Femur (tissue), 1 donor: Measurements from ENCODE around the gene NCKAP5.

Experiments
- DNase-seq: peaks from one replicate; pipeline ENCODE4 v3.0.0-alpha.2; 2017

The NCKAP5 gene

DNA sequence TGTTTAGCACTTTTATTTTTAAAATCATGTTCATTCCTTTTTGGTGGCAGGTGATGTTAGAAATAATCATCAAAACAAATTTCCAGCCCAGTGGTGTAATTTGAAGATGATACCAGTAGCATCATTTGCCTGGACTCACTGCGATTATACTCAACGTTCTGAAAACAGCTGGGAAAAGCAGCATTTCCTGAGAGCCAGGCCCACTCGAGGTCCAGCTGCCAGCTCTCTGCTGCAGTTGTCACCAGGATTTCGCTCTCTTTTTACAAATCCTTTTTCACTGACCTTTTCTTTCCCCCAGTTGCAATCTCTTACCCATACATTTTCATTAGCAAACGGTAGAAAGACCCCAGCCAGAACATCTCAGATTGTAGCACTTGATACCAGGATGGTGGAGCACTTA lies 787.6 kb downstream of the NCKAP5 start:
- peak; percentile 35 for DNase-seq

DNA sequence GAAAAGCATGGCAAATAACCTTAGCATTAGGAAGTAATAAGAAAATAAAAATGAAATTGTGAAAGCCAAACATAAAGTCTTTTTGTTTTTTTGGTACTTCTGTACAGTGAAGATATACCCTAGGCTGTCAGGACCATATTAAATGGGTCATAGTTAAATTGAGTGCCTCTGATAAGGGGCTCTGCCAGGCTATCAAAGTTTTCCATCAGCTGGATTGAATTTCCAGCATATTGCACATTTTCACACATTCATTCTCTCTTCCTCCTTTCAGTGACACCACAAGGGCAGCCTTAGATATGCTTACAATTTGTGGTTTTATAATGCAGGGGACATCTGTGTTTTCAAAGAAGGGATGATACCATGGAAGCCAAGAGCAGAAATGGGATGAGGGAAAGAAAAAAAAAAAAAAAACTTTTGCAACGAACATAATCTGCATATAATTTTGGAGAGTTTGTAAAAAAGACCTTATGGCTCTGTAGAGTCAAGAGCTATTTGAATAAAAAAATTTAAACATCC lies 789.0 kb downstream of the NCKAP5 start:
- no peak for DNase-seq

- DNase-seq, result no peak
Measured at GRCh38 chr2:132776287-132776686, 792.0 kb downstream of the NCKAP5 start.

- no peak for DNase-seq
Measured at GRCh38 chr2:132774189-132774588, 794.1 kb downstream of the NCKAP5 start.

DNA sequence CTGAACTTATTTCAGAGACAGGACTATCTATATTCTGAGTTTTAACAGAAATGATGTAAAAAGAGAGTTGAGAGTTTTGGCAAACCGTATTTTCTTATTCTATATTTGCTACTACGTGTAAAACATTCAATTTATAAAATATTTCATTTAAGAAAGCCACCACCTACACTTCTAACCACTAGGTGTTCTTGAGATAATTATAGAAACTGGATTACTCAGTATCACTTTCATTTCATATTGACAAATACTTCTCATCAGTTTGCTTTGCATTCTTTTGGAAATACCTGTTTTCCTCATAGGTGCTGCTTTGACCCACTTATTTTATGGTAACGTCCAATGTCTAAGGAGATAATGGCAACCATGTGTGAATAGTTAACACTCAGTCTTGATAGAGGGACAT lies 794.9 kb downstream of the NCKAP5 start:
- DNase-seq, result no peak

- no peak for DNase-seq
Measured at GRCh38 chr2:132772340-132772739, 795.9 kb downstream of the NCKAP5 start.

DNA sequence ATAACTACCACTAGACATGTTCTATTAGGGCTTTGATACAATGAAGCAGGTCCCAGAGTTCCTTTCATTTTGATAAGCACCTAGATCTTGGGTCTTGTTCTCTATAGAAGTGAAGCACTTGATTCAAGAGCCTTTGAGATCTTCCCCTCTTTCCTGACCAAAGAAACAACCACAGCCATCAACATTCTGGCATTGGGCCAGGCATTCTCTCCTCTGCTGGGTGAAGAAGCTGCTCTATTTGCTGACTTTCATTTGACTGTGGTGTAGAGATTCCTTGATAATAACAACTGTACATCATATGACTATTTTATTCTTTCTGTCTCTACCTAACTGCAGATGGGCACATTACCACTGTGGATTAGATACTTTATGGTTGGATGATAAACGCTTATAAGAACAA lies 801.7 kb downstream of the NCKAP5 start:
- DNase-seq, result no peak

GRCh38 chr2:132761437-132761836 lies 806.8 kb downstream of the NCKAP5 start:
- no peak for DNase-seq

GRCh38 chr2:132760971-132761370 lies 807.3 kb downstream of the NCKAP5 start:
- no peak for DNase-seq

- DNase-seq, result no peak
Measured at GRCh38 chr2:132760405-132760804, 807.9 kb downstream of the NCKAP5 start.

DNA sequence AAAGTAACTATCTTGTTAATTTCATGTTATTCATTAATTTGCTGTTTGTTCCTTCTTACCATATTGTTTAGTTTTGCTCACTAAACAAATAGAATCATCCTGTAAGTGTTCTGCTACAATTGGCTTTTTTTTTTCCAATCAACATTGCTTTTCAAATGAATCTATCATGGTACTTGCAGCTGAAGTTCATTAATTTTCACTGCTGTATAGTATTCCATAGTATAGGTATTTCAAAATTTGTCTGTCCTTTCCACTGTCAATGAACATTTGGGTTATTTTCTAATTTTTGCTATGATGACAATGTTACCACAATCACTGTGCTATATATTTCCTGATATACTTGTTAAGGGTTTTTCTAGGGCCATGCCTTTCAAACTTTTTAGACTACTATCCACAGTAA lies 809.3 kb downstream of the NCKAP5 start:
- DNase-seq, result no peak

DNA sequence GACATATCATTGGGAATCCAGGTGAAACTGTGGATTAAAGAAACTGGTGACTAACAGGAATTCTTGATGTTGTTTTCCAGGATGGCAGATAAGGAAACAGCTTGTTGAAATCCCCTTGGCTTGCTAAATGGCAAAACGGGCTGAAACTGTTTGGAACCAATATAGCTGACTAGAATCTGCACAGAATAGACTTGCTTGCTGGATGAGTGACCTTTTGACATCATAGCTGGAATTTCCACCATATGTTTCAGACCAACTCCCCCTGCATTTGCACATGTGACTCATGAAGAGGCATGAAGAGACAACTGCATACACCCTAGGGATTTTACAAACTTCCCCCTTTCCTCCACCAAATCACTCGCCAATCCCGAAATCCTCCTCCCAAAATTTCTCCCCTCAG lies 810.6 kb downstream of the NCKAP5 start:
- no peak for DNase-seq

GRCh38 chr2:132757002-132757589 lies 811.2 kb downstream of the NCKAP5 start:
- DNase-seq, result no peak

GRCh38 chr2:132754867-132755472 lies 813.3 kb downstream of the NCKAP5 start:
- DNase-seq, result no peak

- DNase-seq, result no peak
Measured at GRCh38 chr2:132754392-132754791, 813.9 kb downstream of the NCKAP5 start.

DNA sequence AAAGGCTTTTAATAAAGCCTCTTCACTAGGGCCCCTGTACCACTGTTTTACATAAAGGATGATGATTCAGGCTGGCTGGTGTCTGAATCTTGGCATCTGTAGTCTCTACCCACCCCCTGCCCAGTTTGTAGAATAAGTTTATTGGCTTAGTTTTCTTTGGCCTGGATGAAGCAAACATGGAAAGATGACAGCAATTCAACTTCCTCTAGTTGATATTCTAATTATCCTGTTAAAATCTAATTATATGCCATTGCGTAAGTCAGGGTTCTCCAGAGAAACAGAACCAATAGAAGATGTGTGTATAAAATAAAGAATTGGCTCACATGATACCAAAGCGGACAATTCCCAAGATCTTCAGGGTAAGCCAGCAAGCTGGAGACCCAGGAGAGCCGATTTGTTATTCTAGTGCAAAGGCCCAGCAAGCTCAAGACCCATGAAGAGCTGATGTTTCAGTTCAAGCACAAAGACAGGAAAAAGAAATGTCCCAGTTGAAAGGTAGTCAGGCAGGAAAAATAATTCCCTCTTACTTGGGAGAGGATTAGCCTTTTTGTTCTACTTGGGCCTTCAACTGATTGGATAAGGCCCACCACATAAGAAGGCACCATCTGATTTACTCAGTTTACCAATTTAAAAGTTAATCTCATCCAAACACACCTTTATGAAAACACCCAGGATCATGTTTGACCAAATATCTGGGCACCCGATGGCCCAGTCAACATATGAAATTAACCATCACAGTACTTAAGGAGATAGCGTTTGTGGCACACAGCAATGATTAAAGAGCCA lies 815.6 kb downstream of the NCKAP5 start:
- DNase-seq, result no peak

DNA sequence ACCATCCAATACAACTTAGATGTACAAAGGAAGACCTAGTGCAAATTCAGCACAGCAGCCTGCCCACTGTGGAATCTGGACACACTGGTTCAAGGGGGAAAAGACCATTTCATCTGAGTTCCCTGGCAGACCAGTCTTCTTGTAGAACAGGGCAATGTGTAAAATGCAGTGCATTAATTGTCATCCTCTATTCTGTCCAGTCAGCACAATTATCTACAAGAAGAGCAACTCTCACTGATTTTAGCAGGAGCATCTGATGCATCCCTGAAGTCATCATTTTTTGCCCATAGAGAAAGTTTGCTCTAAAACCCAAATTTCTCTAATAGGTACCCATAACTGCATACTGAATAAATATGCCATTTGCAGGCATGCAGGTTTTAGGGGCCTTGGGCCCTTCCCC lies 816.4 kb downstream of the NCKAP5 start:
- DNase-seq, result no peak

DNA sequence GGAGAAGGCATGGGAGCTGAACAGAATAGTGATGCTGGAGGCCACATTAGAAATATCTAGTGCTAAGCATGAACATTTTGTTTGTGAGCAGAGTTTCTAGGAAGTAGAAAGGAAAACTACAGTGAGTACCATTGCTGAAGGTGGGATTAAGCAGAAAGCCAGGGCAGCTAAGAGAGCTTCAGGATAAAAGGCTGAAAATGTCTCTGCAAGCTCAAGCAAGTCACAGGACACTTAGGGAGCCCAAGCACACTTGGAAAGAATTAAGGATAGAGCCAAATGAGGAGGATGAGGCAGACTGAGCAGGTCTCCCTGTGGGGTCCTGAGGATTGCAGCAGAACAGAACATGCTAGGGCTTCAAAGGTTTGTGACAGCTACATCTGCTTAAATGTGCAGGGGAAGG lies 817.7 kb downstream of the NCKAP5 start:
- no peak for DNase-seq

GRCh38 chr2:132747046-132747445 lies 821.2 kb downstream of the NCKAP5 start:
- DNase-seq, result no peak

- no peak for DNase-seq
Measured at GRCh38 chr2:132741754-132742153, 826.5 kb downstream of the NCKAP5 start.

GRCh38 chr2:132740081-132740720 lies 828.1 kb downstream of the NCKAP5 start:
- DNase-seq, result no peak

- no peak for DNase-seq
Measured at GRCh38 chr2:132738223-132738622, 830.0 kb downstream of the NCKAP5 start.

DNA sequence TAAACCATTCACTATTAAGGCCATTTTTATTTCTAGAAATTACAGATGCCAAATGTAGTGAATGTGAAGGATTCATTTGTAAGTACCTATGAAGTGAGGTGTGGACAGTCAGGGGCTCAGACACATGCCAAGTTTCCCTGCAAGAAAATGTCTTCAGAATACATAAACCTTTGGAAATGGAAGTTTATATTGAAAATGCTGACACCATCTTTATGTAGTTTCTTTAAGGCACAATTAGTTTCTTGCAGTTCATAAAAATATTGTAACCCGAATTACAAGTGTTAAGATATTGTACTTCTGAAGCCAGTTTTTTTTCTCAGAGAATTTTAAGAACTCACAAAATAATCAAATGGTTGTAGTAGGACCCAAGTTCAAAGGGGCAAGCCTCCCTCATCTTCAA lies 832.2 kb downstream of the NCKAP5 start:
- DNase-seq, result no peak

GRCh38 chr2:132734961-132735360 lies 833.3 kb downstream of the NCKAP5 start:
- DNase-seq, result no peak
